ENCODE measurements around the gene GDPD5. TPM values are rescaled to one million over a fixed set of nuclear protein-coding genes. Genes with fewer than 3 reads are reported as not detected.

GDPD5 gene
- total and polyA plus RNA-seq, 10 of the 15 experiments (the other 5 are each of a cell fraction or from before 2014, with no cell fraction given) = 0.10 to 30.0 (median 6.7) TPM

GRCh38 chr11:75433443-75433842 is 92.3 kb downstream of the GDPD5 start:
- H3K27ac ChIP-seq (ENCODE audit: control insufficient read depth, insufficient read depth) = no peak overlapping the region
- BruUV-seq (replicated peaks) = no TSS peak
- no peak overlapping the region for H2AFZ ChIP-seq (ENCODE audit: control insufficient read depth, low read depth, low read length)
- H3K9me3 ChIP-seq (replicated peaks; ENCODE audit: control insufficient read depth, insufficient read depth, low read length) = peaks cover 2% of the 10 kb centered on the region; the same call in 1 of the 3 replicates
- peaks cover 4 to 14% of the 10 kb centered on the region in 2 experiments for H3K27me3 ChIP-seq (replicated peaks in 1 of 2; ENCODE audit: control insufficient read depth in 2 of 2, insufficient read depth in 2 of 2, low read length in 1 of 2)
- no peaks in the 10 kb centered on the region for H3K36me3 ChIP-seq (ENCODE audit: control insufficient read depth in 2 of 2, insufficient read depth in 2 of 2, low read length in 1 of 2)
- no peaks in the 10 kb centered on the region for H3K4me1 ChIP-seq (ENCODE audit: control insufficient read depth, insufficient read depth, low read length)
- H3K79me2 ChIP-seq (ENCODE audit: control insufficient read depth, insufficient read depth, low read length) = no peaks in the 10 kb centered on the region
- FAIRE-seq (no peak), ATAC-seq (no peak), DNase-seq (ENCODE audit: low read depth, low spot score) (no peak)
- WGBS (ENCODE audit: insufficient coverage, insufficient replicate concordance, low lambda C conversion rate, missing lambda C conversion rate) = 29% methylated on average over 6 of the region's 6 CpGs
- RAD21 ChIA-PET (ENCODE audit: unreplicated experiment) = interaction anchor here (1.2 kb wide), 1 partner anchor 154 kb away, joined by 3 read pairs; no protein-coding TSS in a partner anchor
- no peak overlapping the region for H3K4me3 ChIP-seq
- no peak overlapping the region for H3K4me2 ChIP-seq (ENCODE audit: control insufficient read depth, insufficient read depth)
- H3K9ac ChIP-seq (ENCODE audit: control insufficient read depth, insufficient read depth, low read length) = no peak overlapping the region
- intact Hi-C loops (cut with micrococcal nuclease; ENCODE audit: unreplicated experiment) (no loop called here), in situ Hi-C loops (cut with MboI) (no loop called here)
- TF ChIP-seq NFYB (IDR thresholded peaks at IDR 0.05; ENCODE audit: insufficient read depth, low read depth, low read length) (no peak), POLR2A (IDR thresholded peaks at IDR 0.05; ENCODE audit: low read depth, low read length) (no peak), GATAD2B (conservative IDR thresholded peaks at IDR 0.05; ENCODE audit: low read depth) (no peak), TAF1 (IDR thresholded peaks at IDR 0.05; ENCODE audit: borderline replicate concordance, low read depth, low read length) (no peak), PAX5 (IDR thresholded peaks at IDR 0.05; ENCODE audit: borderline replicate concordance, low read depth, low read length) (no peak), ZNF207 (IDR thresholded peaks at IDR 0.05; ENCODE audit: borderline replicate concordance) (no peak), BHLHE40 (IDR thresholded peaks at IDR 0.05; ENCODE audit: borderline replicate concordance in 1 of 2, low read depth in 2 of 2, low read length in 1 of 2) (no peak), MXI1 (IDR thresholded peaks at IDR 0.05; ENCODE audit: low read depth, low read length) (no peak), CEBPB (IDR thresholded peaks at IDR 0.05; ENCODE audit: borderline replicate concordance in 1 of 2, low read depth in 2 of 2, low read length in 2 of 2) (no peak), NR2C2 (IDR thresholded peaks at IDR 0.05; ENCODE audit: borderline replicate concordance, control insufficient read depth, insufficient read length, low read depth) (no peak), USF2 (IDR thresholded peaks at IDR 0.05; ENCODE audit: borderline replicate concordance, low read depth, low read length) (no peak), ZNF217 (IDR thresholded peaks at IDR 0.05) (no peak)
- POLR2A ChIA-PET = interaction anchor here (0.6 kb wide), 1 partner anchor 75 kb away, joined by 6 read pairs; no protein-coding TSS in a partner anchor
- SMC1A ChIA-PET (ENCODE audit: uncharacterized antibody, unreplicated experiment) = no interaction called here
- CTCF ChIA-PET = interaction anchor here (1.0 kb wide), 1 partner anchor 98 kb away, joined by 5 read pairs; no protein-coding TSS in a partner anchor
- no peaks in the 10 kb centered on the region; the same call in 1 of the 2 replicates for H4K20me1 ChIP-seq (ENCODE audit: control insufficient read depth, insufficient read depth)
